GM18505 (cell line): ENCODE results near the gene SHBG.
"Not testable (repeated sequence)": the region's sequence is repeated elsewhere in the genome, so short reads cannot be mapped to it uniquely, and the experiment has no call there.

ENCODE experiments used
- ATAC-seq: cut with Tn5 transposase; IDR thresholded peaks from one replicate; pipeline ENCODE4 v1.9.1; 2021; ENCODE audit not compliant: unreplicated experiment
- POLR2A ChIP-seq: IDR thresholded peaks from 4 replicates; pipeline ENCODE4 v1.6.1; 2011; ENCODE audit warnings: borderline replicate concordance; ENCODE audit not compliant: insufficient read depth, insufficient read length; ENCODE audit errors: extremely low read depth

Gene SHBG

GRCh38 chr17:7620835-7621234 is 9.1 kb upstream of the SHBG start:
- no peak for ATAC-seq
- TF ChIP-seq POLR2A: no peak

GRCh38 chr17:7623661-7624060 is 6.3 kb upstream of the SHBG start:
- no peak for ATAC-seq
- no peak for TF ChIP-seq POLR2A

GRCh38 chr17:7625749-7626148 is 4.2 kb upstream of the SHBG start:
- ATAC-seq: not testable (repeated sequence)

- no peak for TF ChIP-seq POLR2A
- ATAC-seq: no peak
Observed at GRCh38 chr17:7626307-7626706, 3.6 kb upstream of the SHBG start.

GRCh38 chr17:7626956-7627249 is 3.0 kb upstream of the SHBG start:
- ATAC-seq: no peak
- TF ChIP-seq POLR2A: no peak

- ATAC-seq: peak; percentile 81
- peak; percentile 81 for TF ChIP-seq POLR2A
Observed at GRCh38 chr17:7627250-7628121, 2.4 kb upstream of the SHBG start, which contains the start of gene SAT2. Gene SAT2 (minus strand): TSS chr17:7627821. CDS start chr17:7627635, 186 bp downstream.

- no peak for TF ChIP-seq POLR2A
- no peak for ATAC-seq
Observed at GRCh38 chr17:7631398-7632380, 1.8 kb downstream of the SHBG start.

GRCh38 chr17:7632492-7632894 is 2.6 kb downstream of the SHBG start:
- no peak for TF ChIP-seq POLR2A
- no peak for ATAC-seq

- no peak for ATAC-seq
- TF ChIP-seq POLR2A: no peak
Observed at GRCh38 chr17:7633093-7633492, 3.2 kb downstream of the SHBG start.

- no peak for TF ChIP-seq POLR2A
- ATAC-seq: no peak
Observed at GRCh38 chr17:7634384-7634783, 4.4 kb downstream of the SHBG start.

GRCh38 chr17:7636163-7636562 is 6.2 kb downstream of the SHBG start:
- TF ChIP-seq POLR2A: no peak
- no peak for ATAC-seq

GRCh38 chr17:7640783-7641182 is 10.8 kb downstream of the SHBG start:
- ATAC-seq: no peak
- no peak for TF ChIP-seq POLR2A

- ATAC-seq: not testable (repeated sequence)
Observed at GRCh38 chr17:7641635-7642034, 11.7 kb downstream of the SHBG start.

- ATAC-seq: no peak
- TF ChIP-seq POLR2A: no peak
Observed at GRCh38 chr17:7644775-7645174, 14.8 kb downstream of the SHBG start.
